SU-DHL-6 (cell line): ENCODE data around the gene MMRN2.
"Not testable (repeated sequence)": the region's sequence is repeated elsewhere in the genome, so short reads cannot be mapped to it uniquely, and the experiment has no call there.

Source experiments
- H2AFZ ChIP-seq: fragments of 200-600 bp; sonication (generic); 2 replicates; pipeline ENCODE4 v1.6.1; 2014; ENCODE audit warnings: low read depth, mild to moderate bottlenecking, moderate library complexity, mixed read lengths, antibody characterized with exemption, low read length; ENCODE audit not compliant: severe bottlenecking
- H3F3A ChIP-seq: fragments of 200-600 bp; shearing (Covaris generic); 2 replicates; pipeline ENCODE4 v1.6.0; 2016; ENCODE audit warnings: antibody characterized with exemption, mild to moderate bottlenecking; ENCODE audit not compliant: insufficient read depth
- H3K27ac ChIP-seq: fragments of 200-600 bp; sonication (generic); 2 replicates; pipeline ENCODE4 v1.5.1; 2016; ENCODE audit warnings: low read depth, mild to moderate bottlenecking, low read length, moderate library complexity, mixed read lengths
- H3K27me3 ChIP-seq: fragments of 200-600 bp; sonication (generic), shearing (Covaris generic); 2 replicates; pipeline ENCODE4 v1.6.0; 2014; ENCODE audit warnings: mild to moderate bottlenecking, low read length
- H3K36me3 ChIP-seq: fragments of 200-600 bp; sonication (generic); 2 replicates; pipeline ENCODE4 v1.6.1; 2014; ENCODE audit warnings: mild to moderate bottlenecking, low read length, mixed read lengths
- H3K4me2 ChIP-seq: fragments of 300-600, 200-600 bp; shearing (Covaris generic), sonication (generic); 2 replicates; pipeline ENCODE4 v1.6.0; 2014; ENCODE audit warnings: low read length, low read depth, mild to moderate bottlenecking; ENCODE audit not compliant: poor library complexity, severe bottlenecking
- H3K4me3 ChIP-seq: fragments of 200-600 bp; sonication (generic); 2 replicates; pipeline ENCODE4 v1.5.1; 2014; ENCODE audit warnings: antibody characterized with exemption, low read length, mild to moderate bottlenecking, mixed read lengths; ENCODE audit not compliant: insufficient read depth, poor library complexity, severe bottlenecking
- H3K79me2 ChIP-seq: fragments of 200-600 bp; sonication (generic); 2 replicates; pipeline ENCODE4 v1.6.1; 2014; ENCODE audit warnings: mild to moderate bottlenecking, low read length, moderate library complexity; ENCODE audit not compliant: insufficient read depth
- H3K9ac ChIP-seq: fragments of 200-600 bp; sonication (generic); 2 replicates; pipeline ENCODE4 v1.7.0; 2014; ENCODE audit warnings: mild to moderate bottlenecking, low read length
- H3K9me2 ChIP-seq: fragments of 200-600 bp; sonication (generic); replicated peaks from 2 replicates; pipeline ENCODE4 v1.6.1; 2014; ENCODE audit warnings: low read length; ENCODE audit not compliant: insufficient read depth
- H3K9me3 ChIP-seq: fragments of 200-600 bp; sonication (generic); 2 replicates; pipeline ENCODE4 v1.6.1; 2014; ENCODE audit warnings: low read length, mixed read lengths; ENCODE audit not compliant: insufficient read depth
- H4K20me1 ChIP-seq: fragments of 200-600 bp; sonication (generic); 2 replicates; pipeline ENCODE4 v1.6.1; 2014; ENCODE audit warnings: low read depth, mild to moderate bottlenecking, antibody characterized with exemption, low read length, moderate library complexity, mixed read lengths
- EZH2phosphoT487 ChIP-seq: fragments of 200-600 bp; sonication (generic), shearing (Covaris generic); conservative IDR thresholded peaks from 2 replicates; pipeline ENCODE4 v1.6.1; 2018; ENCODE audit warnings: mild to moderate bottlenecking, antibody characterized with exemption, low read length, moderate library complexity, mixed read lengths
- TF ChIP-seq, protein P1 (sequence below): fragments of 200-600 bp; sonication (generic); IDR thresholded peaks from one replicate; pipeline ENCODE4 v1.5.1; 2017; ENCODE audit warnings: antibody characterized with exemption, mild to moderate bottlenecking, low read length, moderate library complexity; ENCODE audit not compliant: insufficient read depth, poor library complexity, severe bottlenecking

The MMRN2 gene

GRCh38 chr10:86981716-86982115 lies 24.3 kb upstream of the MMRN2 start:
- Histone ChIP-seq H3K79me2 (no peaks in the 10 kb centered on the region), H3K27ac (no peak overlapping the region), H2AFZ (no peak overlapping the region), H3K36me3 (no peaks in the 10 kb centered on the region), H3K4me2 (no peak overlapping the region), H3K27me3 (no peaks in the 10 kb centered on the region), H3K4me3 (no peak overlapping the region), H4K20me1 (no peaks in the 10 kb centered on the region), H3K9ac (no peak overlapping the region), H3F3A (no peaks in the 10 kb centered on the region), H3K9me3 (no peaks in the 10 kb centered on the region), H3K9me2 (no peaks in the 10 kb centered on the region)
- no peak for TF ChIP-seq EZH2phosphoT487
- TF ChIP-seq, protein P1, sequence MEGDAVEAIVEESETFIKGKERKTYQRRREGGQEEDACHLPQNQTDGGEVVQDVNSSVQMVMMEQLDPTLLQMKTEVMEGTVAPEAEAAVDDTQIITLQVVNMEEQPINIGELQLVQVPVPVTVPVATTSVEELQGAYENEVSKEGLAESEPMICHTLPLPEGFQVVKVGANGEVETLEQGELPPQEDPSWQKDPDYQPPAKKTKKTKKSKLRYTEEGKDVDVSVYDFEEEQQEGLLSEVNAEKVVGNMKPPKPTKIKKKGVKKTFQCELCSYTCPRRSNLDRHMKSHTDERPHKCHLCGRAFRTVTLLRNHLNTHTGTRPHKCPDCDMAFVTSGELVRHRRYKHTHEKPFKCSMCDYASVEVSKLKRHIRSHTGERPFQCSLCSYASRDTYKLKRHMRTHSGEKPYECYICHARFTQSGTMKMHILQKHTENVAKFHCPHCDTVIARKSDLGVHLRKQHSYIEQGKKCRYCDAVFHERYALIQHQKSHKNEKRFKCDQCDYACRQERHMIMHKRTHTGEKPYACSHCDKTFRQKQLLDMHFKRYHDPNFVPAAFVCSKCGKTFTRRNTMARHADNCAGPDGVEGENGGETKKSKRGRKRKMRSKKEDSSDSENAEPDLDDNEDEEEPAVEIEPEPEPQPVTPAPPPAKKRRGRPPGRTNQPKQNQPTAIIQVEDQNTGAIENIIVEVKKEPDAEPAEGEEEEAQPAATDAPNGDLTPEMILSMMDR: no peak

DNA sequence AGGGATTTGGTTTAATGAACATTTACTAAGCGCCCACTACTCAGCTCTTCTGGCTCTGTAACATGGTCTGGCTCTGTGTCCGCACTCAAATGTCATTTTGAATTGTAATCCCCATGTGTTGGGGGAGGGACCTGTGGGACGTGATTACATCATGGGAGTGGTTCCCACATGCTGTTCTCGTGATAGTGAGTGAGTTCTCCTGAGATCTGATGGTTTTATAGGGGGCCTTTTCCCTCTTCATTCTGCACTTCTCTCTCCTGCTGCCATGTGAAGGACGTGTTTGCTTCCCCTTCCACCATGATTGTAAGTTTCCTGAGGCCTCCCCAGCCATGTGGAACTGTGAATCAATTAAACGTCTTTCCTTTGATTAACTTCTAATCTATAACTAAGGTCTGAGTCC lies 23.6 kb upstream of the MMRN2 start:
- not testable (repeated sequence) for H3K9me3 ChIP-seq, H3K36me3 ChIP-seq, H3K4me3 ChIP-seq, H3K79me2 ChIP-seq, H3F3A ChIP-seq, H3K27ac ChIP-seq, H3K9ac ChIP-seq, H3K4me2 ChIP-seq, H3K9me2 ChIP-seq, H2AFZ ChIP-seq, H4K20me1 ChIP-seq, H3K27me3 ChIP-seq

DNA sequence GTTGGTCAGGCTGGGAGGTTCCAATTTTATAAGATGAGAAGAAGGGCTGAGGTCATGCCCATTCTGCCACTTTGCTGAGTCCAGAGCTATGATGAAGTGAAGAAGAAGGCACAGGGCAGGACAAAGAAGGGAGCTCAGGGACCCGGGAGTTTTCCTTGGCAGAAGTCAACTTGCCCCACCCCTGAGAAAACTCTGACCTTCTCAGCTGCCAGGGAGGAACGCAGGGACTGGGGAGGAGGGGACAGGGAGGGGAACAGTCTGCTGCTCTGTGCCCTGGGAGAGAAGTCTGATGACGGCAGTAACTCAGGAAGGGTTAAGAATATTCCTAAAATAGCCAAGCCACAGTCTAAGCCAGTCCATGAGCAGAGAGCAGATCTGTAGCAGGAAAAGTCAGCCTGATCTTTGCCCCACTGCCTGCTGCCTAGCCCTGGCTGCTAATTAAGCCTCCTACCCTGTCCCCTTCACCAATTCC lies 22.6 kb upstream of the MMRN2 start:
- no peak overlapping the region for H3K4me2 ChIP-seq
- H3F3A ChIP-seq: no peaks in the 10 kb centered on the region
- no peaks in the 10 kb centered on the region for H4K20me1 ChIP-seq
- H3K79me2 ChIP-seq: no peaks in the 10 kb centered on the region
- no peaks in the 10 kb centered on the region for H3K27me3 ChIP-seq
- H3K9me2 ChIP-seq: no peaks in the 10 kb centered on the region
- no peak overlapping the region for H3K27ac ChIP-seq
- no peaks in the 10 kb centered on the region for H3K9me3 ChIP-seq
- no peak overlapping the region for H2AFZ ChIP-seq
- H3K4me3 ChIP-seq: no peak overlapping the region
- no peak overlapping the region for H3K9ac ChIP-seq
- TF ChIP-seq, protein P1: no peak
- no peak for TF ChIP-seq EZH2phosphoT487
- no peaks in the 10 kb centered on the region for H3K36me3 ChIP-seq

- Histone ChIP-seq H3K9ac (no peak overlapping the region), H3K4me2 (no peak overlapping the region)
- TF ChIP-seq, protein P1: no peak
- no peak for TF ChIP-seq EZH2phosphoT487
These were observed 21.9 kb upstream of the MMRN2 start for GRCh38 chr10:86979296-86979818.

DNA sequence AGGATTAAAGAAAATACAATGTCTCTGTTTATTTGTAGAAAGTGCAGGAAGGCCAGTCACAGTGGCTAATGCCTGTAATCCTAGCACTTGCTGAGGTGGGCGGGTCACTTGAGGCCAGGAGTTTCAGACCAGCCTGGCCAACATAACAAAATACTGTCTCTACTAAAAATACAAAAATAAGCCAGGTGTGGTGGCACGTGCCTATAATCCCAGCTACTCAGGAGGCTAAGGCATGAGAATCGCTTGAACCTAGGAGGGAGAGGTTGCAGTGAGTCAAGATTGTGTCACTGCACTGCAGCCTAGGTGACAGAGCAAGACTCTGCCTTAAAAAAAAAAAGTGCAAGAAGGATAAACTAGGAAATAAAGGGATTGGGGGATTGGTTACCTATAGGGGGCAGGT lies 21.0 kb upstream of the MMRN2 start:
- not testable (repeated sequence) for H3K9me2 ChIP-seq, H4K20me1 ChIP-seq, H3K9ac ChIP-seq, H3K79me2 ChIP-seq, H3K36me3 ChIP-seq, H3F3A ChIP-seq, H3K9me3 ChIP-seq, H2AFZ ChIP-seq, H3K4me2 ChIP-seq, H3K4me3 ChIP-seq, H3K27ac ChIP-seq, H3K27me3 ChIP-seq

More at GRCh38 chr10:86979296-86979818, 21.9 kb upstream of the MMRN2 start:
- Histone ChIP-seq H3K27ac (no peak overlapping the region), H3K4me3 (no peak overlapping the region), H3F3A (no peaks in the 10 kb centered on the region), H3K36me3 (no peaks in the 10 kb centered on the region), H3K27me3 (no peaks in the 10 kb centered on the region), H3K79me2 (no peaks in the 10 kb centered on the region), H4K20me1 (no peaks in the 10 kb centered on the region), H3K9me3 (no peaks in the 10 kb centered on the region), H3K9me2 (no peaks in the 10 kb centered on the region), H2AFZ (no peak overlapping the region)
